BE2C (cell line): Measurements from ENCODE around the gene CCNG2.

ENCODE experiments used
- DNase-seq: peaks from one replicate; pipeline ENCODE4 v3.0.0-alpha.2; 2020
- H3K27me3 ChIP-seq: fragments of 250-450 bp; sonication (Bioruptor Pico); 2 replicates; pipeline ENCODE4 v1.5.1; 2020; ENCODE audit warnings: mild to moderate bottlenecking
- H3K36me3 ChIP-seq: fragments of 250-450 bp; sonication (Bioruptor Pico); 2 replicates; pipeline ENCODE4 v1.5.1; 2020; ENCODE audit warnings: mild to moderate bottlenecking
- H3K4me1 ChIP-seq: fragments of 250-450 bp; sonication (Bioruptor Pico); 2 replicates; pipeline ENCODE4 v1.5.1; 2020
- H3K4me3 ChIP-seq: 2 replicates; pipeline ENCODE4 v1.5.1; 2011; ENCODE audit warnings: low read depth, low read length
- H3K9me3 ChIP-seq: fragments of 250-450 bp; sonication (Bioruptor Pico); 2 replicates; pipeline ENCODE4 v1.5.1; 2020
- CTCF ChIP-seq: IDR thresholded peaks from 2 replicates; pipeline ENCODE4 v1.5.1; 2012; ENCODE audit warnings: mild to moderate bottlenecking, low read depth, low read length

The CCNG2 gene

GRCh38 chr4:77219266-77219665 is 62.3 kb downstream of the CCNG2 start:
- Histone ChIP-seq H3K4me3 (no peak overlapping the region), H3K4me1 (no peaks in the 10 kb centered on the region), H3K36me3 (no peaks in the 10 kb centered on the region), H3K9me3 (no peaks in the 10 kb centered on the region), H3K27me3 (peaks cover 4% of the 10 kb centered on the region; the same call in 1 of the 2 replicates)
- TF ChIP-seq CTCF: no peak
- DNase-seq: no peak
